Colonic mucosa (tissue), 4 donors: ENCODE results near the gene LLGL1. TPM values are rescaled to one million over a fixed set of nuclear protein-coding genes. Genes with fewer than 3 reads are reported as not detected.

Source experiments
- DNase-seq: peaks from one replicate; pipeline ENCODE4 v3.0.0-alpha.2; 2020
- H3K27ac ChIP-seq: fragments of 200-600 bp; one replicate; pipeline ENCODE4 v1.8.0; 2021
- H3K27me3 ChIP-seq: fragments of 200-600 bp; one replicate; pipeline ENCODE4 v1.8.0; 2021
- H3K36me3 ChIP-seq: fragments of 200-600 bp; one replicate; pipeline ENCODE4 v1.8.0; 2021
- H3K4me1 ChIP-seq: fragments of 200-600 bp; one replicate; pipeline ENCODE4 v1.8.0; 2021; ENCODE audit warnings: mild to moderate bottlenecking
- H3K4me3 ChIP-seq: fragments of 200-600 bp; one replicate; pipeline ENCODE4 v1.8.0; 2021
- H3K9ac ChIP-seq, 2 donors: one replicate each; pipeline ENCODE4 v1.7.0; 2013; ENCODE audit warnings: control low read depth in 2 of 2, low read depth in 2 of 2, low read length in 2 of 2
- H3K9me3 ChIP-seq: fragments of 200-600 bp; one replicate; pipeline ENCODE4 v1.8.0; 2021
- CTCF ChIP-seq: fragments of 200-600 bp; IDR thresholded peaks from one replicate; pipeline ENCODE4 v1.8.0; 2022; ENCODE audit warnings: antibody characterized with exemption, mild to moderate bottlenecking
- intact Hi-C: fragments of 100-400 bp; cut with DNase I; formaldehyde crosslinking; loops from one replicate; pipeline ENCODE4 v1.14.1; 2022
- total RNA-seq, 2 donors: library from RNA; stranded (reverse); fragmentation: NEBNext Ultra II Directional in 1 of 2; extraction: Animal tissue kit (Norgen Biotek cat#: 25700) in 1 of 2; gene quantifications; one replicate each; pipeline ENCODE4 v1.2.1, GENCODE V29; 2021
- donor health status: healthy.
- donor health status: DM: no; HTN: no; CAD: no.
- donor health status: DM: no; HTN: no; CAD: no.

The LLGL1 gene
- total RNA-seq, 2 donors from 2014 or later = 7.8 to 13.1 TPM

- no peaks in the 10 kb centered on the region for H3K27me3 ChIP-seq
- no peak for DNase-seq
- intact Hi-C loops = no loop called here
- no peak overlapping the region for H3K4me3 ChIP-seq
- H3K4me1 ChIP-seq = peaks cover 8% of the 10 kb centered on the region
- no peak overlapping the region for H3K27ac ChIP-seq
- H3K9me3 ChIP-seq = no peaks in the 10 kb centered on the region
- TF ChIP-seq CTCF = no peak
- H3K9ac ChIP-seq = no peak overlapping the region
- peaks cover 3% of the 10 kb centered on the region for H3K36me3 ChIP-seq
Measured at GRCh38 chr17:18263885-18264682, 38.6 kb downstream of the LLGL1 start.

DNA sequence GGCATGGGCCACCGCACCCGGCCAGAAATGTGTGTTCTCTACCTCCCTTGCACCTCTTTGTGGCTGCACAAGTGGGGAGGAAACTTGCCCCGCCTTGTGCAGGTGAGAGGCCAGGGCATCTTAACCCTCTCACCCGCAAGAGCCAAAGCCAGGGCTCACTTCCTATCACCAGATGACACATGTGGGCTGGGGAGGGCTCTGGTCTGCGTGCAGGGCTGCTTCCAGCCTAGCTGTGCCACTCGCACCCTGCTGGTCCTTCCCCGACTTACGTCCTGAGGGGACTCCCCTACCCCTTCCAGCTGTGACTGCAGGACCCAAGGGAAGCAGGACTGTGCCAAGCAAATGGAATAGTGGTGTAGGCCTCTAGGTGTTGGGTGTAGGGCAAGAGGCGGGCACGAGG lies 41.9 kb downstream of the LLGL1 start:
- TF ChIP-seq CTCF = no peak
- intact Hi-C loops = no loop called here
- DNase-seq = no peak
- Histone ChIP-seq H3K27ac (no peak overlapping the region), H3K9ac (no peak overlapping the region), H3K4me1 (no peaks in the 10 kb centered on the region), H3K27me3 (no peaks in the 10 kb centered on the region), H3K9me3 (no peaks in the 10 kb centered on the region), H3K36me3 (peaks cover 3% of the 10 kb centered on the region), H3K4me3 (no peak overlapping the region)

GRCh38 chr17:18267927-18268711 lies 42.7 kb downstream of the LLGL1 start:
- intact Hi-C loops = no loop called here
- H3K36me3 ChIP-seq = peaks cover 3% of the 10 kb centered on the region

DNA sequence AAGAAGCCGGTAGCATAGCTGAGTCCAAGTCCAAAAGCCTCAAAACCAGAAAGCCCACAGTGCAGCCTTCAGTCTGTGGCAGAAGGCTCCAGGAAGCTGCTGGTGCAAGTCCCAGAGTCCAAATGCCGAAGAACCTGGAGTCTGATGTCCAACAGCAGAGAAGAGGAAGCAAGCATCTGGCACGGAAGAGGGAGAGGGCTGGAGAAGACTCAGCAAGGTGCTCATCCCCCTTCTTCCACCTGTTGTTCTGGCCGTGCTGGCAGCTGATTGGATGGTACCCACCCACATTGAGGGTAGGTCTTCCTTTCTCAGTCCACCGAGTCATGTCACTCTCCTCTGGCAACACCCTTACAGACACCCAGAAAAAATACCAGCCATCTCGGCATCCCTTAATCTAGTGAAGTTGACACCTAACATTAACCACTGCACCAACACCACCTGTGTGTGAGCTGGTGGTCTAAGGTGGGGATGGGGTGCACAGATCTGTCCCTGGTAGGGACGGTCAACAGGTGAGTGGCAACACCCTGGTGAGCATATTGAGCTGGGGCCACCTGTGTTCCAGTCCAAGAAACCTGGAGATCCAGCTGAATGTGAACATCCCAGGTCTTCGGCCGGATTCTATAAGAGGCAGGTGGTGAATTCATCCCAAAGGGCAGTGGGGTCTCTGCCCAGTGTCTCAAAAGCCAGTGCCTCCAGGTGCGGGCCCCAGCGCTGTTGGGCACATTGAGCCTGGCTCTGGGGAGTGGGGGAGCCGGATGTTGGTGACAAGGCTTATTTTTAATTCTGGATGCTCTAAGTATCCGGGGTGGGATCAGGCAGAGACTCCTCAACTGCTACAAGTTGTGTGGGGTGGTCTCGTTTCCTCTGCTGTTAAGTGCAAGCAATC lies 44.9 kb downstream of the LLGL1 start:
- Histone ChIP-seq H3K27me3 (no peaks in the 10 kb centered on the region), H3K36me3 (no peaks in the 10 kb centered on the region), H3K4me3 (no peak overlapping the region), H3K9ac (no peak overlapping the region), H3K4me1 (no peaks in the 10 kb centered on the region), H3K9me3 (no peaks in the 10 kb centered on the region), H3K27ac (no peak overlapping the region)
- no peak for TF ChIP-seq CTCF
- no peak for DNase-seq
- intact Hi-C loops = no loop called here

More at GRCh38 chr17:18267927-18268711, 42.7 kb downstream of the LLGL1 start:
- no peak overlapping the region for H3K27ac ChIP-seq
- no peak overlapping the region for H3K4me3 ChIP-seq
- H3K27me3 ChIP-seq = no peaks in the 10 kb centered on the region
- H3K4me1 ChIP-seq = no peaks in the 10 kb centered on the region
- no peak overlapping the region for H3K9ac ChIP-seq
- no peaks in the 10 kb centered on the region for H3K9me3 ChIP-seq
- DNase-seq = no peak
- TF ChIP-seq CTCF = no peak

DNA sequence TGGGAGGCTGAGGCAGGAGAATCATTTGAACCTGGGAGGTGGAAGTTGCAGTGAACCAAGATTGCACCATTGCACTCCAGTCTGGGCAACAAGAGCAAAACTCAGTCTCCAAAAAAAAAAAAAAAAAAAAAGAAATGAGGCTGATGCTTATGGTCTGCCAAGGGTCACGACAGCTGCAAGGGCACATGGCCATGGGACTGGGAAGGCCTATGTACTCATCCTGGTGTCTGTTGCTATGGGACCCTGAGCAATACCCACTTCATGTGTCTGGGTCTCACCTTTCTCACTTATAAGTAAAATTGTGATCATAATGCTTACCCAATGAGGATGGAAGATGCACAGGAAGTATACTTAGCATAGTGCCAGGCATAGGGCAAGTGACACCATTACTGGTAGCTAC lies 51.6 kb downstream of the LLGL1 start:
- H3K36me3 ChIP-seq = no peaks in the 10 kb centered on the region
- H3K27me3 ChIP-seq = no peaks in the 10 kb centered on the region
- H3K27ac ChIP-seq = no peak overlapping the region
- no peaks in the 10 kb centered on the region for H3K4me1 ChIP-seq
- intact Hi-C loops = no loop called here
- no peak overlapping the region for H3K4me3 ChIP-seq
- no peak for DNase-seq
- no peak for TF ChIP-seq CTCF
- no peaks in the 10 kb centered on the region for H3K9me3 ChIP-seq
- no peak overlapping the region for H3K9ac ChIP-seq
